ENCODE measurements around the gene FAP.

The FAP gene

GRCh38 chr2:162125138-162125537 lies 118.1 kb downstream of the FAP start:
- no peak for DNase-seq

- peak in 1 of 2 experiments; percentile 4 for DNase-seq
Measured at GRCh38 chr2:162123806-162124758, 119.2 kb downstream of the FAP start.
